C4-2B (cell line): ENCODE measurements around the gene CRTC3.
"Not testable (repeated sequence)": the region's sequence is repeated elsewhere in the genome, so short reads cannot be mapped to it uniquely, and the experiment has no call there.

Experiments
- CTCF ChIP-seq: fragments of 450-650 bp; conservative IDR thresholded peaks from 2 replicates; pipeline ENCODE4 v1.5.1; 2017; ENCODE audit warnings: mild to moderate bottlenecking
- ZFX ChIP-seq: fragments of 450-650 bp; IDR thresholded peaks from 2 replicates; pipeline ENCODE4 v1.6.1; 2017

- TF ChIP-seq CTCF, ZFX: not testable (repeated sequence)
These were observed 5.5 kb upstream of the CRTC3 start for GRCh38 chr15:90524018-90524803.
